Measurements from ENCODE around the gene STARD8. TPM values are rescaled to one million over a fixed set of nuclear protein-coding genes. Genes with fewer than 3 reads are reported as not detected.

Gene STARD8
- total RNA-seq, 1 donor from 2014 or later: 9.3 TPM

GRCh38 chrX:68697465-68698125, 50.1 kb downstream of the STARD8 start:
- DNase-seq: no peak
- Histone ChIP-seq H3K4me3 (peak overlapping the region; percentile 77), H3K4me1 (peaks cover 53% of the 10 kb centered on the region), H3K27ac (replicated peaks) (peak overlapping the region; percentile 89), H3K9me3 (replicated peaks) (no peaks in the 10 kb centered on the region), H3K27me3 (ENCODE audit: low read depth) (no peaks in the 10 kb centered on the region), H3K36me3 (no peaks in the 10 kb centered on the region)
- intact Hi-C loops (cut with micrococcal nuclease): no loop called here
- no peak for TF ChIP-seq CTCF (IDR thresholded peaks at IDR 0.05; ENCODE audit: borderline replicate concordance)

- H3K27me3 ChIP-seq (ENCODE audit: low read depth): no peaks in the 10 kb centered on the region
- DNase-seq: no peak
- H3K4me3 ChIP-seq: no peak overlapping the region
- H3K4me1 ChIP-seq: peaks cover 53% of the 10 kb centered on the region
- H3K36me3 ChIP-seq: no peaks in the 10 kb centered on the region
- TF ChIP-seq CTCF (IDR thresholded peaks at IDR 0.05; ENCODE audit: borderline replicate concordance): no peak
- intact Hi-C loops (cut with micrococcal nuclease): no loop called here
- H3K27ac ChIP-seq (replicated peaks): peak overlapping the region; percentile 89
- no peaks in the 10 kb centered on the region for H3K9me3 ChIP-seq (replicated peaks)
These were observed 51.5 kb downstream of the STARD8 start for GRCh38 chrX:68698942-68699341.

- H3K27ac ChIP-seq (replicated peaks): peak overlapping the region; percentile 89
These were observed 52.7 kb downstream of the STARD8 start for GRCh38 chrX:68699960-68700746.

GRCh38 chrX:68703369-68703768, 55.9 kb downstream of the STARD8 start:
- intact Hi-C loops (cut with micrococcal nuclease): no loop called here
- peak; percentile 34 for DNase-seq
- peaks cover 90% of the 10 kb centered on the region for H3K4me1 ChIP-seq
- H3K9me3 ChIP-seq (replicated peaks): no peaks in the 10 kb centered on the region
- H3K27ac ChIP-seq (replicated peaks): peak overlapping the region; percentile 75
- no peaks in the 10 kb centered on the region for H3K27me3 ChIP-seq (ENCODE audit: low read depth)
- no peaks in the 10 kb centered on the region for H3K36me3 ChIP-seq
- TF ChIP-seq CTCF (IDR thresholded peaks at IDR 0.05; ENCODE audit: borderline replicate concordance): no peak
- H3K4me3 ChIP-seq: no peak overlapping the region

More at GRCh38 chrX:68699960-68700746, 52.7 kb downstream of the STARD8 start:
- H3K27me3 ChIP-seq (ENCODE audit: low read depth): no peaks in the 10 kb centered on the region
- no peaks in the 10 kb centered on the region for H3K36me3 ChIP-seq
- H3K4me1 ChIP-seq: peaks cover 62% of the 10 kb centered on the region
- H3K9me3 ChIP-seq (replicated peaks): no peaks in the 10 kb centered on the region
- no peak for DNase-seq
- H3K4me3 ChIP-seq: peak overlapping the region; percentile 2
- intact Hi-C loops (cut with micrococcal nuclease): no loop called here
- no peak for TF ChIP-seq CTCF (IDR thresholded peaks at IDR 0.05; ENCODE audit: borderline replicate concordance)

GRCh38 chrX:68703846-68704245, 56.4 kb downstream of the STARD8 start:
- no peak for DNase-seq
- H3K27ac ChIP-seq (replicated peaks): peak overlapping the region; percentile 75
- no peak overlapping the region for H3K4me3 ChIP-seq
- intact Hi-C loops (cut with micrococcal nuclease): no loop called here
- no peak for TF ChIP-seq CTCF (IDR thresholded peaks at IDR 0.05; ENCODE audit: borderline replicate concordance)
- no peaks in the 10 kb centered on the region for H3K36me3 ChIP-seq
- H3K9me3 ChIP-seq (replicated peaks): no peaks in the 10 kb centered on the region
- peaks cover 91% of the 10 kb centered on the region for H3K4me1 ChIP-seq
- H3K27me3 ChIP-seq (ENCODE audit: low read depth): no peaks in the 10 kb centered on the region
